ENCODE measurements around the gene THY1.

- TF ChIP-seq SUZ12 (IDR thresholded peaks at IDR 0.05) (no peak), FOXM1 (IDR thresholded peaks at IDR 0.05; ENCODE audit: borderline replicate concordance) (no peak), ELF4 (IDR thresholded peaks at IDR 0.05) (no peak), HDGF (IDR thresholded peaks at IDR 0.05; ENCODE audit: borderline replicate concordance) (no peak), CTBP1 (IDR thresholded peaks at IDR 0.05; ENCODE audit: borderline replicate concordance) (no peak), FOXA1 (IDR thresholded peaks at IDR 0.05) (no peak), FOXK2 (IDR thresholded peaks at IDR 0.05) (no peak), TARDBP (IDR thresholded peaks at IDR 0.05) (no peak), ARNT (IDR thresholded peaks at IDR 0.05) (no peak), L3MBTL2 (conservative IDR thresholded peaks at IDR 0.05) (no peak), BHLHE40 (IDR thresholded peaks at IDR 0.05; ENCODE audit: borderline replicate concordance) (no peak), ZNF384 (IDR thresholded peaks at IDR 0.05) (no peak), PKNOX1 (IDR thresholded peaks at IDR 0.05) (no peak), SP1 (IDR thresholded peaks at IDR 0.05) (no peak)
These were observed 33.2 kb downstream of the THY1 start for GRCh38 chr11:119389611-119390254.
